DMS79 treated with DMSO at 0.1 percent for 48 hours (cell line): ENCODE measurements around the gene LY86.

Experiments
- DNase-seq: peaks from one replicate; lab custom pipeline; 2025; lab: John Stamatoyannopoulos, UW

LY86 gene

DNA sequence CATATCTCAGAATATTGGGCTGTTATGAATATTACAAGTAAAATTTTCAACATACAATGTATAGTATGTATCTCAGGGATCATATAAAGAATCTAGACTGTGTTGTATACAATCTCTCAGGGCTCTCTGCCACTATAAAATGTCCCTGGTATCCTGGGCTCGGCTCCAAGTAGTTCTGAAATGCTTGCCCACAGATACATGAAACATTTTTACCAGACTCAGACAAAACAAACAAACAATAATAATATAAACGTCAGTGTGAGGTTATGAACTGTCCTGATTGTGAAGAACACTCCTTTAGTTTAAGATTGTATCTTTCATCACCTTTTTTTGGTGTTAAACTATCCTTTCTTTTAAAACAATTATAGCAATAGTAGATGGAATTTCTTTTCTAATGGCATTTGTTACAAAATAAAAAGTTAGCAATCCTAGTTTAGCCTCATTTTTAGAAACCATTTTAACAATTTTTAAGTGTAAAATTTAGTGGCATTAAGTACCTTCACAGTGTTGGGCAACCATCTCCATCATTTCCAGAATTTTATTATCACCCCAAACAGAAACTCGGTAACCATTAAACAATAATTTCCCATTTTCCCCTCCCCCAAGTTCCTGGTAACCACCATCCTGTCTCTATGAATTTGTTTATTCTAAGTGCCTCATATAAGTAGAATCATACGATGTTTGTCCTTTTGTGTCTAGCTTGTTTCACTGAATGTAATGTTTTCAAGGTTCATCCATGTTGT, 17.4 kb upstream of the LY86 start:
- no peak for DNase-seq

DNA sequence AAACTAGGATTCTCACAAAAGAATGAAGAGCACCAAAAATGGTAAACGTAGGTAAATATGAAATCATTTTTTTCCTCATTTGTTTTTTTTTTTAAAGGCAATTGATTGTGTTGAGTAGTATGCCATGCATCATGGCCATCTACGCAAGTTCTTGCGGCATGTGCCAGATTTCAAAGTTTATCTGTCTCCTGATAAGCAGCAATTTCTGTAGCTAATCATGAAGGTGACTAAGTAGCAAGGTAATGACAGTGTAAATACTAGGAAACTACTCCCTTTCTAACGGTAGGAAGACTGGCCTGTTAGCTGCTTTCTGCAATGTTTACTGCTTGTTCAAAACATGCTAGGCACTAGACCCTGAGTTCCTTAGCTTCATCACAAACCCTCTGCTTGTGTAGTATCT, 13.4 kb upstream of the LY86 start:
- no peak for DNase-seq

DNA sequence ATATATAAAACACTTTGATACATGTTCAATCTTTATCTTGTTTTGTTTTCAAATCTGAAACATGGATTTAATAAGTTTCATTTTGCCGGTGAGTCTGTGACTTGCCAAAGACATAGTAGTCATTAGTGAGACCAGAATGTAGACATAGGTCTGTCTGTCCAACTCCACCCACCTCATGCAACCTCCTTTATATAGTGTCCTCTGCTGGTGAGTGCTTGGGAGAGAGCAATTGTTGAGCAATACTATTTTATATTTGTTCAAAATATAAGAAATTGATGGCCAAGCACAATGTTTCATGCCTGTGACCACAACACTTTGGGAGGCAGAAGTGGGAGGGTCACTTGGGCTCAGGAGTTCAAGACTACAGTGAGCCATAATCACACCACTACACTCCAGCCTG, 10.8 kb upstream of the LY86 start:
- DNase-seq, result no peak

DNA sequence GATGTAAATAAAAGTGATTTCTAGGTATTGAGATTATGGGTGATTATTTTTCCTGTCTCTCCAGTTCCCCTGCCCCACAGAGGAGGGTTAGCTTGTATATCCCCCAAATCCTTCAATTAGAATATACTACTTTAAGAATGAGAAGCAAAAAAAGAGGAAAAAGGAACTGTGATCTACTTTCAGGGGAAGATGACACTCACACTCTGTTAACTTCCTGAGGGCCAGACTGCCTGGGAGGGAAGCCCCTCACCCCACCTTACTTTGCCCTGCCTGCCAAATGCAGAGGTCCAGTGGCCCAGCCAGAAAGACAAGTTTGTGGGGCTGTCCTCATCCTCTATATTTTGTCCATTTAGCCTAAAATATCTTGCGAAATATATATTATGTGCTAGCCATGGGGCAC, 9.2 kb upstream of the LY86 start:
- DNase-seq, result no peak

DNA sequence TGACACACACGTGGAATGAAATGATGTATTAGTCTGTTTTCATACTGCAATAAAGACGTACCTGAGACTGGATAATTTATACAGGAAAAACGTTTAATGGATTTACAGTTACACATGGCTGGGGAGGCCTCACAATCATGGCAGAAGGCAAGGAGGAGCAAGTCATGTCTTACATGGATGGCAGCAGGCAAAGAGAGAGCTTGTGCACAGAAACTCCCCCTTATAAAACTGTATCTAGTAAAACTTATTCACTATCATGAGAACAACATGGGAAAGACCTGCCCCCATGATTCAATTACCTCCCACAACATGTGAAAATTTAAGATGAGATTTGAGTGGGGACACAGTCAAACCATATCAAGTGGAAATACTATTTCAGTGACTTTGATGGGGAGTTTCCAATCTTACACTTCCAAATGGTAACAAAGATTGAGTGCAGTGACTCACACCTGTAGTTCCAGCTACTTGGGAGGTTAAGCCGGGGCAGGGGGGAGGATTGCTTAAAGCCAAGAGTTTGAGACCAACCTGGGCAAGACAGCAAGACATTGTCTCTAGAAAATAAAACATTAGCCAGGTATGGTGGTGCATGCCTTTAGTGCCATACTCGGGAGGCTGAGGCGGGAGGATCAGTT, 8.2 kb upstream of the LY86 start:
- DNase-seq, result no peak

DNA sequence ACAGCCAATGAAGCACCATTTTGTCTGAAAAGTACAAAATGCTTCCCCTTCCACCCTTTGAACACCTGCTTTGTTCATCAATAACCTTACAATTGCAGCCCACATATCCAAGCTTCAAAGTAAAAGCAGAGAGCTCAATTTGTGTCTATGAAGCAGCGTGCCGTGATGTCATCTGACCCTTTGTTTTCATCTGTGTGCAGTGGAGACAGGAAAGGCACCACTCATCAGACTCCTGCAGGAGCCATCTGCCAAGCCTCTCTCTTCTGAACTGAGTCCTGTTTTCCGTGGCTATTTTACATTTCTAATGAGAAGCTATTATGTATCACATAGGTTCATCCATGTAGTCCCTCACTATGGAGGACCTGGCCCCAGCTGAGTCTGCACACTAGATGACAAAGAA, 7.5 kb upstream of the LY86 start:
- DNase-seq, result no peak

DNA sequence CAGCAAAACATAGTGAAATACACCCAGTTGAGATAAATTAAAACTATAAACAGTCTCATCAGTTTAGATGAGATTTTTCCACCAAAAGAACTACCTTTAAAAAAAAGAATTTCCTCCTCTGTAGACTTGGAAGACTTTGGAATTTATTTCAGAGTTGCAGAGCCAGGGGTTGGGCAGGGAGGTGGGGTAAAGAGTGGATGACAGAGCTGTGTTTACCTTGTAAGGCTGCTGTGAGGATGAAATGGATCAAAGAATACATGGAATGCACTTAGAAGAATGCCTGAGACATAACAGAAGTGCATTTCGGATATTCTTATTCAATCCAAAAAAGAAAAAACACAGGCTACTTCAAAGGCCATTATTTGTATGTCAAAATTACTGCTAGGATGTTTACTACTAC, 6.4 kb upstream of the LY86 start:
- no peak for DNase-seq

DNA sequence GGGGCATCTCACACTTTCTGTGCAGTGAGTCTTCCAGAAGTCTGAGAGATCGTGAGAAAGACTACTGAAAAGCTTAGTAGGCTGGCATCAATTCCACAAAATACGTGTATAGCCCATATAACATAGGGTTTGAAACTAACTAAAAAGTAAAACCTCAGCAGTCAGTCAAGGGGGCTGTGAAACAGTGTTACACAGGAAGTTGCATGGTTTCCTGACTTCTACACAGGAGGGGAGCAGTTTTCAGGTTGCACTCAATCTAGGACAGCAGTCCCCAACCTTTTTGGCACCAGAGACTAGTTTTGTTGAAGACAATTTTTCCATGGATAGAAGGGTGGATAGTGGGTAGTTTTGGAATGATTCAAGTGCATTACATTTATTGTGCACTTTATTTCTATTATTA, 4.7 kb upstream of the LY86 start:
- no peak for DNase-seq

DNA sequence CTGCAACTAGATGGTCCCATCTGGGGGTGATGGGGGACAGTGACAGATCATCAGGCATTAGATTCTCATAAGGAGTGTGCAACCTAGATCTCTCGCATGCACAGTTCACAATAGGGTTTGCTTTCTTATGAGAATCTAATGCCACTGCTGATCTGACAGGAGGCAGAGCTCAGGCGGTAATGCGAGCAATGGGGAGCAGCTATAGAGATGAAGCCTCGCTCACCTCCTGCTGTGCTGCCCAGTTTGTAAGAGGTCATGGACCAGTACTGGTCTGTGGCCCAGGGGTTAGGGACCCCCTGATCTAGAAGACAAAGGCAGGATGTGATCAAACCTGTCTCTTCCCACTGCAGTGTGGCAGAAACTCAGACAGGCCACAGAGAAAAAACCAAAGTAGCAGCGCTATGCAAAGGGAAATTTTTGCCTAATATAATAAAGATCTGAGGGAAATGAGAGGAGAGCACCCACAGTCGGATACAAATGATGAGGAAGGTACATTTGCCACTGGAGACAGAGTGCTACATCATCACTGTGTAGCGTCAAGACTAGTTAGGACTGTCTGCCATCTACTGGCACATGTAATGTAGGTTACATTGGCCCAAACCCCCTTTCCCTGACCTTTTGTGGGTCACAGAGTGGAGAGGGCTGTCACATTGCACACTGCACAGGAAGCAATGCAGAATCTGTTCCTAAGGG, 4.1 kb upstream of the LY86 start:
- DNase-seq, result no peak

DNA sequence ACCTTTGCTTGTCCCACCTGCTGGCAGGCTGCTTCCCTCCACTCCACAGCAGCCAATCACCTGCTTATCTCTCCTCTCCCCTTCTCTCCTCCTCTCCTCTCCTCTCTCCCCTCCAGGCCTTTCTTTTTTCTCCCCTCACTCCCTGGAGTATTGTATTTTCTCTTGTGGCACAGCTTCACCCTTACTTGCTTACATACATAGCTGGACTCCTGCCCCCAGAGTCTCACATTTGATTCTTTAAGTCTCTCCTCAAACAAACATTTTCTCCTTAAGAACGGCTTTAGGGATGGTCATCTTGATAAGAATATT, 3.6 kb upstream of the LY86 start:
- no peak for DNase-seq

DNA sequence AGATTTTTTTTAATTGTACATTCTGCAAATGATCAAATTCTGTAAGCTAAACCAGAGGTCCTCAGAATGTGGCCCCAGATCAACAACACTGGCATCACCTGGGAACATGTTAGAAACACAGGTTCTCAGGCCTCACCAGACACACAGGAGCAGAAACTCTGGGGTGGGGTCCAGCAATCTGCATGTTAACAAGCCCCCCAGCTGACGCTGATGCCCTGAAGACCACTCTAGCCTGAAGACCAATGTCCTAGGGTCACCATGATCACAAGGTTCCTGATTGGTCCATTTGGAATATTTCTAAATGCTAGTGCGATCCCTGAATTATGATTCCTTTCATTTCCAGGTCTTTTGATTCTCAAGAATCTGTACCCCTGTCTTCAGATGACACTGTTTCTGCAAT, 2.4 kb upstream of the LY86 start:
- DNase-seq, result no peak

DNA sequence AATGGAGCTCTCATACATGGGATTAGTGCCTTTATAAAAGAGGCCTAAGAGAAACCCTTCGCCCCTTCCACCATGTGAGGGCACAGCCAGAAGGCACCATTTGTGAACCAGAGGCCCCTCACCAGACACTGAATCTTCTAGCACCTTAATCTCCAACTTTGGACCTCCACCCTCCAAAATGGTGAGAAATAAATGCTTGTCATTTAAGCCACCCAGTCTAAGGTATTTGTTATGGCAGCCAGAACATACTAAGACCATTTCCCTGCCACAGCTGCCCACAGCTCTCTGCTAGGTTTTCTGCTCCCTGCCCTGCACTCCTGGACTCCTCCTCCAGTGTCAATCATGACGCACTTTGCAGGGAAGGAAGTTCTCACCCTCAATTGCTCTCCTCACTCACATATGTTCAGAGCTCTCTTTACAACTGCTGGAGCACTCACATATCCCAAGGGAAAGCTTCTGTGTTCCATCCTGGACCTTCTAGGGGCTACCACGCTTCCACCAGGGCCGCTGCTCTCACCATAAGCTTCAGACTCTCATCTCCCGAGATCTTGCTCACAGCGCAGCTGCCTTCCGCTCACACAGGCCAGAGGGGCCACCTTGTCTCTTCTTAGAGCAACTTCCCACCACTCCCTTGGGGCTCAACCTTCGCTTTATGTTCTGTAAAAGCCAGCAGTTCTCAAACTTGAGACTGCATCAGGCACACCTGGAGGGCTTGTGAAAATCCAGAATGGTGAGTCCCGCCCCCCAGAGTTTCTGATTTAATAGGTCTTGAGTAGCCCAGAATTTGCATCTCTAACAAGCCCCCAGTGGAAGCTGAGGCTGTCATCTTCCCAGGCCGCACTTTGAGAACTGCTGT, 1.6 kb upstream of the LY86 start:
- no peak for DNase-seq

DNA sequence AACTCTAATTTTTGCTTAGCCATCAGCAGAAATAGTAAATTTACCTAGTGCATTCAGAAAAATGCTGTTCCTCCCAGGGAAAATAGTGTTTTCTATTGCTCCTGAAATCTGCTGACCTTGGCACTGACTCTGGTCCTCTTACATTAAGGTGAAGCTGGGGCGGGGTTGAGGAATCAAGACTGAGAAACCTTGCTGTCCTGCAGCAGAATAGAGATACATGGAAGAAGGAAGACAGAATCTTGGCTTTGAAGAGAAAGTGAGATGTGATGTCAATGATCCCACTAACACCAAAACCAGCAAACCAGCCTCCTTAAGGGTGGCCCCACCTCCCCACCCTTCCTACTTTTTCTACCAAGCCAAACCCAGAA, 840 bp upstream of the LY86 start:
- no peak for DNase-seq

DNA sequence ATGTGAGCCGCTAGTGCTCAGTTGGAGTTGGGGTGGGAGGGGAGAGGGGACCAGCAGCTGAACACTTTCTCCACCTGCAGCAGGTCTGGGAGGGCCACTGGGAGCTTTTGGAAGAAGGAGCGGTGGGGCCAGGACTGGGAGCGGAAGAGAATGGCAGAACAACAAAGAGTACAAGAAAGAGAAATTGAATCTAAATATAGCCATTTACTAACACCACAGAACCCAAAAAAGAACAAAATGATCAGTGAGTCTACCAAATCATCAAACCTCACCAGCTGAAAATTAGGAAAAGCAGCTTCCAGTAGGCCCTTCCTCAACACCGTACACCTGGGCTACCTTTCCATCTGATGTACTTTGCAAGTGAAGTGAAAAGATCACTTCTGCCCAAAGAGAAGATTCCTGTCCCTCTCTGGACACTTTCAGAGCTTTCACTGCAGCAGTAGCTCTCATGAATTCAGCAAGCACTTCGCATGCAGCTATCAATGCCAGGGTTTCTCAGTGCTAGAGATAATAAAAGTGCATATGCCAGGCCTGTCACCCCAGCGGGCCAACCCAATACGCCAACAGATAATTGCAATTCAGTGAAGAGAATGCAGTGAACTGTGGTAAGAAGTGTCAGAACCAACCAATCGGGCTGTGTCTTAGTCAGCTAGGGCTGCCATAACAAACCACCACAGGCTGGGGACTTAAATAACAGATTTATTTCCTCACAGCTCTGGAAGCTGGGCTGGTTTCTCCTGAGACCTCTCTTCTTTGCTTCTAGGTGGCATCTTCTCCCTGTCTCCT, 597 bp downstream of the LY86 start:
- DNase-seq, result no peak

DNA sequence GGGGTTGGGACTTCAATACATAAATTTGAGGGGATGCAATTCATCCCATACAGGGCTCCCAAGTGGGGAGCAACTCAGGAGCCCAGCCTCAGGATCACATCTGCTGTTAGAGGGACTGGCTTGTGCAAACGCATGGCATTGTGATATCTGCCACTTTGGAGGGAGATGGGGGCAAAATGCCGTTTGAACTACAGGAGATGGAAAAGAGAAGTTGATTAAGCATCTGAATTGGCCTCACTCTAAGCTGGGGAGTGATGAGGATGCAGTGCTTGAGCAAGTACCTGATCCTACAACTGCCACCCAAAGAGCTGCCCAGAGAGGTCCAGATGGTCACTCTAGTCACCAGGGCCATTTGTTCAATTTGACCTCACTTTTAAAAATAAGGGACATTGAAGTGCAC, 2.0 kb downstream of the LY86 start:
- no peak for DNase-seq

DNA sequence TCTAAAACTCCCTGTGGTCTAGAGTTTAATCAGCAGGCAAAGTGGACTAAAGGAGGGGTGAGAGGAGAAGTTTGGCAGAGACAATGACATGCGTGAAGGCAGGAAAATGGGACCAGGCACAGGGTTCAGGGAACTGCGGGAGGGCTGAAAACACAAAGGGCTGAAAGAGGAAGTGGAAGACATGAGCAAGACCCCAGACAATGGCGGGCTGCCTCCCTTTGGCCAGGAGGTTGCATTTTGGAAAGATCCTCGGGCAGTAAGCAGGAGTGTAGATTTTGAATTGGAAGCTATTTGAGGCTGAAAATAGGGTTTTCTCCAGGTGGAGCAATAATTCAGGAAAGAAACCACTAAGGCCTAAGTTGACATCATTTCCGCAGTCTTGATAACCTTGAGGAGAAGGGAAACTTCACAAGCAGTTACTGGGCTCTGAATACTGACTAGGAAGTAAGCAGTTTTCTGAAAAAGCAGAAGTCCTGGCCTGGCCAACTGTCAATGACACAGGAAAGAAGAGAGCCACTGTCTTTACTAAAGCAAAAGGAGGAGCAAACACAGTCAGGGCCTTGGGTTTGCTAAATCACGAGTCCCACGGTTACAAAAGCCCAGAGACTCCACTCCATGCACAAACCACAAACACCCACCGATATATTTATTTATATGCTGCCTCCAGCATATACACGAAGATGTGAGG, 3.4 kb downstream of the LY86 start:
- no peak for DNase-seq

DNA sequence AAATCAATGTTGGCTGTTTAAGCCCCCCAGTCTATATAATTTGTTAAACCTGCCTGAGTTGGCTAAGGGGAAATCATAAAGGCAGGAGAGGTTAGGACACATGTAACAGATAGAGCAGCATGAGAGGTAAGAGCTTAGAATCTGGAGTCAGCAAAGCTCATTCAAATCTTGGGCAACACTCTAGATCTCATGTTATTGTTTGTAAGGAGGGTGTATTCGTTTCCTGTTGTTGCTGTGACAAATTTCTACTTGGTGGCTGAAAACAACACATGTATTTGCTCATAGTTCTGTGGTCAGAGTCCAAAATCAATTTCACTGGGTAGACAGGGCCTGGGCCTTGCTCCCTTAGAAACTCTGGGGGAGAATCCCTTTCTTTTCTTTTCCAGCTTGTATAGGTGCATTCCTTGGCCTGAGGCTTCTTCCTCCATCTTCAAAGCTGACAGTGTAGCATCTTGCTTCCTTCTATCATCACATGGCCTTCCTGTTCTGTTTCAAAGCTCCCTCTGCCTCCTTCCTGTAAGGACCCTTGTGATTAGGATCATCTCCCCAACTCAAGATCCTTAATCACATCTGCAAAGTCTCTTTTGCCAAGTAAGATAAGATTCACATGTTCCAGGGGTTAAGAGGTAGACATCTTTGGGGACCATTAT, 4.4 kb downstream of the LY86 start:
- DNase-seq, result no peak

DNA sequence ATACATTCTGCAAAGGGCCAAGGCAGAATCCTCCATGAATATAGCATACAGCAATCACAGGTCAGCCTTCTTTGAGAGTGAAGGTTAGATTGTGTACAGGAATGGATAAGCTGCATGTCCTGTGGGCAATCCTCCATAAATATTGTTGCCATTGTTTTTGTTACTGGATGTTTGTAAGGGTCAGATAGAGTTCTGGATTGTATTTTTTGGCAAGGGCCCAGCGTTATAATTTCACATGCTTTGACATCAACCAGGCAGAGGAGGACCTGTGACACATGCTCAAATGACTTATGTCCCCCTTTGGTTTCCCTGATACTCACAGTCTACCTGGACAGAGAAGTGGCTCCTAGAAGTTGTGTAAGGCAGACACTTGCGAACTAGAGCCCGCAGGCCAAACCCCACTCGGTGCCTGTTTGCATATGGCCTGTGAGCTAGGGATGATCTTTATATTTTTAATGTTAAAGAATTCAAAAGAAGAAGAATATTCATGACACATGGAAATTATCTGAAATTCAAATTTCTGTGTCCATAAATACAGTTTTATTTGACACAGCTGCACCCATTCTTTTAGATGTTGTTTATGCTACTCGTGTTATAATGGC, 5.4 kb downstream of the LY86 start:
- DNase-seq, result no peak

DNA sequence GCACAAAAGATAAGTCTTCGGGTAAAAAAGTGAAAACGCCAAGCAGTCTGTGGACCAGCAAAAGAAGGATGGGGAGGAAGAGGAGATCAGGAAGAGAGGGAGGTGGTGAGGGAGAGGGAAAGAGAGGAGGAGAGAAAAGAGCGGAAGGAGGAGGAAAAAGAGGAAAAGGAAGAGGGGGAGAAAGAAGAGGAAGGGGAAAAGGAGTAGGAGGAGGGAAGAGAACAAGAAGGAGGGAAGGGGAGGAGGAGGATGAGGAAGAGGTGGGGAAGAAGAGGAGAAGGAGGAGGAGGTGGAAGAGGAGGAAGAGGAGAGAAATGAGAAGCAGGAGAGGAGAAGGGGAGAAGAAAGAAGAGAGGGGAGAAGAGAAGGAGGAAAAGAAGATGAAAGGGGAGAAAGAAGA, 6.5 kb downstream of the LY86 start:
- DNase-seq, result no peak

DNA sequence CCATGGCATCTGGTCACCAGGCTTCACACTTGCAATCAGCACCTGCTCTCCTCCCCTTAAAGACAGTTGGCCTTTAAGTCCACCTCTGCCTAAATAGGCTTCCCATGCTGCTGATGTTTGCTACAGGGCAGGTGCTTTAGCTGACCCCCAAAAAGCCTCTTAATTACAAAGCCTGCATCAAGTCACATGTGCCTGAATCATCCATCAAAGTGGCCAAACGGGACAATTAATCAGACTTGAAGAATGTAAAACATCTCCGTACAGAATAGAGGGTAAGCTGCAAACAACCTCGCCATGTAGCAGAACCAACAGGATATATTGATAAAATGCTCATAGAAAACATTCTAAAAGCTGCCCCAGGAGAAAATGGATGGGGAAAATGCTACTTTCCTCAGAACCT, 7.4 kb downstream of the LY86 start:
- no peak for DNase-seq
